Measurements from ENCODE around the gene TPP1. TPM values are rescaled to one million over a fixed set of nuclear protein-coding genes. Genes with fewer than 3 reads are reported as not detected.

The TPP1 gene
- total and polyA plus RNA-seq, 9 of the 15 experiments (the other 6 are each of a cell fraction or from before 2014, with no cell fraction given): 7.5 to 75.8 (median 15.7) TPM

DNA sequence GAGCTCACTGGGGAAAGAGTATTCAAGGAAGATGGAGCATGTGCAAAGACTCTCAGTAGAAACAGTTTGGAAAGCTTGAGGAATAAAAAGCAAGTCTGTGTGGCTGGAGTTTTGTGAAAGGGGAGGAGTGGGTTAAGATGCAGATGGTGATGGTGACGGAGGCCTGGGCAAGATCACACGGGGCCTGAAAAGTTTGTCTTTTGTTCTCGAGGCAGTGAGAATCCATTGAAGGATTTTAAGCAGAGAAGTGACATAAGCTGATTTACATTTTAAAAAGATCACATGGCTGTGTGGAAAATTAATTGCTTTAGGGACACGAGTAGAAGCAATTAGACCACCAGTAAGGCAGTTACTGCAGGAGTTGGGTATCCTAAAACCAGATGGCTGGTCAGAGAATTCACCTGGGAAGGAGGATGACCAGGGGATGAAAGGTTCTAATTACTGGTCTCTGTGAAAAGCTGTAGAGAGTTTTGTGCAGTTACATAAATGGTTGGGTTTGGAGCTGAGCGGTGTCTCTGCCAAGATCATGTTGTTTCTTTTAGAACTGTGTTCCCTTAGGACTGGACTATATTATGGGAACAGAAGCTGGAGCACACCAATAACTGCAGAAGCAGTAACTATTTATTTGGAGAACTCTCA is 22.9 kb downstream of the TPP1 start:
- DNase-seq (ENCODE audit: extremely low read depth in 1 of 4, low spot score in 3 of 4) (no peak), ATAC-seq (no peak), FAIRE-seq (no peak)
- Histone ChIP-seq H3K27ac (ENCODE audit: extremely low read depth, low read depth, low read length) (no peak overlapping the region), H2AFZ (ENCODE audit: low read depth, low read length) (no peak overlapping the region), H3K36me3 (ENCODE audit: control insufficient read depth, insufficient read depth, low read length) (peaks cover 77% of the 10 kb centered on the region), H3K9me3 (replicated peaks; ENCODE audit: control insufficient read depth, insufficient read depth, low read depth, low read length) (no peaks in the 10 kb centered on the region), H3K9me1 (ENCODE audit: control insufficient read depth, insufficient read depth, low read length) (peaks cover 4% of the 10 kb centered on the region), H3K4me1 (replicated peaks in 1 of 2; ENCODE audit: control insufficient read depth in 2 of 2, insufficient read depth in 2 of 2, low read length in 2 of 2) (peaks cover 7 to 10% of the 10 kb centered on the region in 2 experiments; a peak in 4 of 5 replicates), H3K9ac (ENCODE audit: insufficient read depth in 1 of 2, low read depth in 2 of 2, low read length in 2 of 2) (no peak overlapping the region), H3K4me2 (ENCODE audit: insufficient read depth, low read length) (no peak overlapping the region), H3K79me2 (ENCODE audit: control insufficient read depth, insufficient read depth, low read length) (peaks cover 30% of the 10 kb centered on the region), H3K4me3 (no peak overlapping the region), H4K20me1 (replicated peaks; ENCODE audit: control insufficient read depth, insufficient read depth, low read length) (no peaks in the 10 kb centered on the region), H3K27me3 (ENCODE audit: control insufficient read depth in 2 of 2, insufficient read depth in 2 of 2, low read length in 2 of 2) (no peaks in the 10 kb centered on the region)
- CTCF ChIA-PET (ENCODE audit: low intra/inter-chr PET ratio): no interaction called here
- 87% methylated on average over 5 of the region's 5 CpGs for WGBS (ENCODE audit: insufficient coverage, low coverage, missing lambda C conversion rate)
- intact Hi-C loops (cut with micrococcal nuclease) (no loop called here), in situ Hi-C loops (cut with MboI) (no loop called here)
- TF ChIP-seq MEF2A (IDR thresholded peaks at IDR 0.05; ENCODE audit: control insufficient read depth, low read depth, low read length) (no peak), U2AF1 (optimal IDR thresholded peaks at IDR 0.05; ENCODE audit: low read depth, low read length) (no peak), ZNF253 (CRISPR knock-in tag; conservative IDR thresholded peaks at IDR 0.05) (no peak), NR1H2 (CRISPR knock-in tag; IDR thresholded peaks at IDR 0.05) (no peak), NCOA4 (IDR thresholded peaks at IDR 0.05; ENCODE audit: partially characterized antibody) (no peak)
- no TSS peak for BruUV-seq (replicated peaks)
- POLR2A ChIA-PET: interaction anchor here (0.6 to 3.5 kb wide), 6 partner anchors 8 to 54 kb away, joined by 3 to 17 read pairs (median 6); partner anchors contain the start of gene TPP1

Measured in K562 (cell line).